HCT116 (cell line): ENCODE measurements around the gene OPN5. TPM values are rescaled to one million over a fixed set of nuclear protein-coding genes. Genes with fewer than 3 reads are reported as not detected.

ENCODE experiments used
- ATAC-seq: fragments of 200-7000 bp; cut with Tn5 transposase; 2 replicates; pipeline ENCODE4 v1.9.1; 2020; ENCODE audit warnings: mild to moderate bottlenecking, moderate library complexity
- BruUV-seq: library from RNA; stranded (reverse); fragments of 400-500 nt; replicated peaks from 2 replicates; lab custom pipeline; 2021; lab: Mats Ljungman, UMichigan
- CTCF ChIA-PET: fragments of 300-600 bp; sonication (Branson Sonifier 250); formaldehyde crosslinking; loops from one replicate; lab custom pipeline; 2021; ENCODE audit warnings: antibody characterized with exemption; lab: Charles Lee
- POLR2A ChIA-PET: fragments of 300-600, 350-600 bp; sonication (Branson Sonifier 250); formaldehyde crosslinking; loops from one replicate; lab custom pipeline; 2021; ENCODE audit warnings: antibody characterized with exemption; lab: Charles Lee
- RAD21 ChIA-PET, 2 experiments: fragments of 300-600 bp; sonication (Branson Sonifier 250); formaldehyde crosslinking; loops; one replicate each; lab custom pipeline; 2023; ENCODE audit warnings: low total read pairs in 2 of 2; ENCODE audit not compliant: uncharacterized antibody in 2 of 2, unreplicated experiment in 2 of 2, low non-redundant PET in 1 of 2; lab: Charles Lee
- DNase-seq: peaks from one replicate; pipeline ENCODE4 v3.0.0-alpha.2; 2010; ENCODE audit warnings: low read depth, low spot score
- H2AFZ ChIP-seq: fragments of 200-600 bp; shearing (Covaris generic), sonication (generic); 2 replicates; pipeline ENCODE4 v1.6.1; 2017; ENCODE audit warnings: low read depth, mixed run types, mixed read lengths, antibody characterized with exemption, low read length; ENCODE audit not compliant: poor library complexity, severe bottlenecking
- H3K27ac ChIP-seq: 2 replicates; pipeline ENCODE4 v1.5.1; 2012; ENCODE audit warnings: low read depth, low read length
- H3K27me3 ChIP-seq: fragments of 200-600 bp; sonication (generic); 2 replicates; pipeline ENCODE4 v1.6.1; 2016; ENCODE audit warnings: mixed run types, low read length, mixed read lengths; ENCODE audit not compliant: insufficient read depth
- H3K36me3 ChIP-seq, 2 experiments: fragments of 200-500 bp in 1 of 2; fragments of 200-600 bp in 1 of 2; sonication (Bioruptor generic) in 1 of 2; sonication (generic) in 1 of 2; 2 replicates each; pipeline versions ENCODE4 v1.5.1 to v1.6.1; 2014 to 2016; ENCODE audit warnings: low read length in 2 of 2, inconsistent platforms in 1 of 2, mixed read lengths in 1 of 2, mixed run types in 1 of 2; ENCODE audit not compliant: insufficient read depth in 2 of 2, control insufficient read depth in 1 of 2
- H3K4me1 ChIP-seq, 2 experiments: fragments of 200-600 bp in 1 of 2; sonication (generic) in 1 of 2; 2 replicates each; pipeline versions ENCODE4 v1.5.1 to v1.6.1; 2012 to 2017; ENCODE audit warnings: low read length in 2 of 2, inconsistent platforms in 1 of 2, mild to moderate bottlenecking in 1 of 2, mixed read lengths in 1 of 2, mixed run types in 1 of 2, moderate library complexity in 1 of 2; ENCODE audit not compliant: insufficient read depth in 2 of 2, control insufficient read depth in 1 of 2
- H3K4me2 ChIP-seq: fragments of 200-600 bp; sonication (generic); 2 replicates; pipeline ENCODE4 v1.6.1; 2017; ENCODE audit warnings: mixed run types, low read length, mixed read lengths
- H3K4me3 ChIP-seq, 2 experiments: fragments of 200-600 bp in 1 of 2; sonication (generic) in 1 of 2; replicated peaks in 1 of 2; 2 replicates each; pipeline ENCODE4 v1.5.1; 2011 to 2016; ENCODE audit warnings: low read length in 2 of 2, control low read depth in 1 of 2, low read depth in 1 of 2, mild to moderate bottlenecking in 1 of 2, mixed read lengths in 1 of 2, mixed run types in 1 of 2
- H3K79me2 ChIP-seq: fragments of 200-600 bp; sonication (generic); 2 replicates; pipeline ENCODE4 v1.6.1; 2017; ENCODE audit warnings: mild to moderate bottlenecking, mixed run types, low read length, moderate library complexity, mixed read lengths; ENCODE audit not compliant: insufficient read depth
- H3K9ac ChIP-seq: fragments of 200-600 bp; sonication (generic); 2 replicates; pipeline ENCODE4 v1.6.1; 2016; ENCODE audit warnings: low read length, mixed read lengths
- H3K9me2 ChIP-seq: fragments of 200-600 bp; sonication (generic), shearing (Covaris generic); 2 replicates; pipeline ENCODE4 v1.6.1; 2017; ENCODE audit warnings: mixed run types, mild to moderate bottlenecking, moderate library complexity; ENCODE audit not compliant: insufficient read depth
- H3K9me3 ChIP-seq, 2 experiments: fragments of 200-500 bp in 1 of 2; fragments of 200-600 bp in 1 of 2; sonication (Bioruptor generic) in 1 of 2; sonication (generic) in 1 of 2; 2 replicates each; pipeline ENCODE4 v1.6.1; 2014 to 2017; ENCODE audit warnings: low read length in 2 of 2, mixed read lengths in 2 of 2, inconsistent platforms in 1 of 2, low read depth in 1 of 2, mild to moderate bottlenecking in 1 of 2, mixed run types in 1 of 2, moderate library complexity in 1 of 2; ENCODE audit not compliant: control insufficient read depth in 1 of 2, insufficient read depth in 1 of 2
- H4K20me1 ChIP-seq: fragments of 200-600 bp; sonication (generic), shearing (Covaris generic); 2 replicates; pipeline ENCODE4 v1.6.1; 2017; ENCODE audit warnings: mixed run types, mild to moderate bottlenecking, moderate library complexity; ENCODE audit not compliant: insufficient read depth
- EZH2phosphoT487 ChIP-seq: fragments of 200-600 bp; IDR thresholded peaks from 2 replicates; pipeline ENCODE4 v1.6.1; 2018; ENCODE audit warnings: antibody characterized with exemption, borderline replicate concordance
- FOSL1 ChIP-seq: IDR thresholded peaks from 2 replicates; pipeline ENCODE4 v1.6.1; 2012; ENCODE audit warnings: low read depth
- JUND ChIP-seq: IDR thresholded peaks from 2 replicates; pipeline ENCODE4 v1.6.1; 2012
- RAD21 ChIP-seq: IDR thresholded peaks from 2 replicates; pipeline ENCODE4 v1.6.1; 2012; ENCODE audit warnings: low read depth, mild to moderate bottlenecking
- SIN3A ChIP-seq: IDR thresholded peaks from 2 replicates; pipeline ENCODE4 v1.6.1; 2012; ENCODE audit warnings: low read depth
- SRF ChIP-seq: IDR thresholded peaks from 2 replicates; pipeline ENCODE4 v1.6.1; 2012; ENCODE audit warnings: low read depth
- ZFX ChIP-seq: fragments of 450-650 bp; IDR thresholded peaks from 2 replicates; pipeline ENCODE4 v1.6.1; 2017
- ZNF274 ChIP-seq: fragments of 200-500 bp; sonication (Bioruptor generic); IDR thresholded peaks from 2 replicates; pipeline ENCODE4 v1.6.1; 2014; ENCODE audit warnings: mild to moderate bottlenecking, low read depth, low read length, inconsistent platforms
- intact Hi-C: fragments of 100-400 bp; cut with micrococcal nuclease; formaldehyde crosslinking; loops from 2 replicates; pipeline ENCODE4 v1.10.0; 2022
- total RNA-seq: library from RNA; stranded (reverse); gene quantifications from one replicate; pipeline ENCODE4 v1.2.1, GENCODE V29; 2021; ENCODE audit not compliant: unreplicated experiment
- TF ChIP-seq, protein P1 (sequence below): IDR thresholded peaks from 2 replicates; pipeline ENCODE4 v1.6.1; 2012; ENCODE audit warnings: low read depth
- TF ChIP-seq, protein P2 (sequence below), 3 experiments: fragments of 200-600 bp in 1 of 3; sonication (generic) in 1 of 3; IDR thresholded peaks in 2 of 3; conservative IDR thresholded peaks in 1 of 3; 2 replicates each; pipeline ENCODE4 v1.5.1; 2012 to 2017; ENCODE audit warnings: low read depth in 2 of 3, low read length in 2 of 3, antibody characterized with exemption in 1 of 3, borderline replicate concordance in 1 of 3, control low read depth in 1 of 3, mild to moderate bottlenecking in 1 of 3, mixed read lengths in 1 of 3, mixed run types in 1 of 3, moderate library complexity in 1 of 3; ENCODE audit not compliant: insufficient read depth in 1 of 3
- TF ChIP-seq, protein P3 (sequence below): IDR thresholded peaks from 2 replicates; pipeline ENCODE4 v1.6.1; 2012

Gene OPN5
- total RNA-seq, 1 experiment from 2014 or later, result not detected

DNA sequence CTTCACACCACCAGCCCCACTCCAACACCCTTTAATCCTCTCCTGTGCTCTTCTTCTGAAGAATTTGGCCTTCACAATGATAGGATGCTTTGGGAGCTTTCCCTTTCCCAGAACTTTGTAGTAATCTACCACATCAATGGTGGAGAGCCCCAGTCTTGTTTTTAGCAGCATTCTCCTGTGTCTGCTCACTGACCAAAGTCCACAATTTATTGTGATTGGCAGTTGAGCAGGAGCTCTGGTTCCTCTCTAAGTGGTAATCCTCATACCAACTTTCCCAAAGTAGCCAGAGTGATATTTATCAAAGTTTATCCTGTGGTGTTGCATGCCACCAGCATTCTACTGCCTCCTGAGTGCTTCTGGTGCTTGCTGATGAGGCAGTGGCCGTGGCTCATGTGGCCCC lies 29.0 kb upstream of the OPN5 start:
- Histone ChIP-seq H3K36me3 (no peaks in the 10 kb centered on the region), H4K20me1 (no peaks in the 10 kb centered on the region)
- CTCF ChIA-PET, result no interaction called here
- BruUV-seq, result no TSS peak
- TF ChIP-seq EZH2phosphoT487, result no peak
- TF ChIP-seq, protein P1, sequence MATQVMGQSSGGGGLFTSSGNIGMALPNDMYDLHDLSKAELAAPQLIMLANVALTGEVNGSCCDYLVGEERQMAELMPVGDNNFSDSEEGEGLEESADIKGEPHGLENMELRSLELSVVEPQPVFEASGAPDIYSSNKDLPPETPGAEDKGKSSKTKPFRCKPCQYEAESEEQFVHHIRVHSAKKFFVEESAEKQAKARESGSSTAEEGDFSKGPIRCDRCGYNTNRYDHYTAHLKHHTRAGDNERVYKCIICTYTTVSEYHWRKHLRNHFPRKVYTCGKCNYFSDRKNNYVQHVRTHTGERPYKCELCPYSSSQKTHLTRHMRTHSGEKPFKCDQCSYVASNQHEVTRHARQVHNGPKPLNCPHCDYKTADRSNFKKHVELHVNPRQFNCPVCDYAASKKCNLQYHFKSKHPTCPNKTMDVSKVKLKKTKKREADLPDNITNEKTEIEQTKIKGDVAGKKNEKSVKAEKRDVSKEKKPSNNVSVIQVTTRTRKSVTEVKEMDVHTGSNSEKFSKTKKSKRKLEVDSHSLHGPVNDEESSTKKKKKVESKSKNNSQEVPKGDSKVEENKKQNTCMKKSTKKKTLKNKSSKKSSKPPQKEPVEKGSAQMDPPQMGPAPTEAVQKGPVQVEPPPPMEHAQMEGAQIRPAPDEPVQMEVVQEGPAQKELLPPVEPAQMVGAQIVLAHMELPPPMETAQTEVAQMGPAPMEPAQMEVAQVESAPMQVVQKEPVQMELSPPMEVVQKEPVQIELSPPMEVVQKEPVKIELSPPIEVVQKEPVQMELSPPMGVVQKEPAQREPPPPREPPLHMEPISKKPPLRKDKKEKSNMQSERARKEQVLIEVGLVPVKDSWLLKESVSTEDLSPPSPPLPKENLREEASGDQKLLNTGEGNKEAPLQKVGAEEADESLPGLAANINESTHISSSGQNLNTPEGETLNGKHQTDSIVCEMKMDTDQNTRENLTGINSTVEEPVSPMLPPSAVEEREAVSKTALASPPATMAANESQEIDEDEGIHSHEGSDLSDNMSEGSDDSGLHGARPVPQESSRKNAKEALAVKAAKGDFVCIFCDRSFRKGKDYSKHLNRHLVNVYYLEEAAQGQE, result no peak
- no peak for TF ChIP-seq RAD21
- TF ChIP-seq, protein P2, sequence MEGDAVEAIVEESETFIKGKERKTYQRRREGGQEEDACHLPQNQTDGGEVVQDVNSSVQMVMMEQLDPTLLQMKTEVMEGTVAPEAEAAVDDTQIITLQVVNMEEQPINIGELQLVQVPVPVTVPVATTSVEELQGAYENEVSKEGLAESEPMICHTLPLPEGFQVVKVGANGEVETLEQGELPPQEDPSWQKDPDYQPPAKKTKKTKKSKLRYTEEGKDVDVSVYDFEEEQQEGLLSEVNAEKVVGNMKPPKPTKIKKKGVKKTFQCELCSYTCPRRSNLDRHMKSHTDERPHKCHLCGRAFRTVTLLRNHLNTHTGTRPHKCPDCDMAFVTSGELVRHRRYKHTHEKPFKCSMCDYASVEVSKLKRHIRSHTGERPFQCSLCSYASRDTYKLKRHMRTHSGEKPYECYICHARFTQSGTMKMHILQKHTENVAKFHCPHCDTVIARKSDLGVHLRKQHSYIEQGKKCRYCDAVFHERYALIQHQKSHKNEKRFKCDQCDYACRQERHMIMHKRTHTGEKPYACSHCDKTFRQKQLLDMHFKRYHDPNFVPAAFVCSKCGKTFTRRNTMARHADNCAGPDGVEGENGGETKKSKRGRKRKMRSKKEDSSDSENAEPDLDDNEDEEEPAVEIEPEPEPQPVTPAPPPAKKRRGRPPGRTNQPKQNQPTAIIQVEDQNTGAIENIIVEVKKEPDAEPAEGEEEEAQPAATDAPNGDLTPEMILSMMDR (IDR thresholded peaks at IDR 0.05 in 2 of 3, conservative IDR thresholded peaks at IDR 0.05 in 1 of 3; ENCODE audit: borderline replicate concordance in 1 of 3, insufficient read depth in 1 of 3, low read depth in 2 of 3, low read length in 2 of 3), result no peak
- no peak for TF ChIP-seq FOSL1
- TF ChIP-seq JUND, result no peak
- TF ChIP-seq ZFX, result no peak
- TF ChIP-seq, protein P3, sequence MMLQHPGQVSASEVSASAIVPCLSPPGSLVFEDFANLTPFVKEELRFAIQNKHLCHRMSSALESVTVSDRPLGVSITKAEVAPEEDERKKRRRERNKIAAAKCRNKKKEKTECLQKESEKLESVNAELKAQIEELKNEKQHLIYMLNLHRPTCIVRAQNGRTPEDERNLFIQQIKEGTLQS, result no peak
- no peak for TF ChIP-seq SIN3A
- no peak for TF ChIP-seq SRF
- no peak for TF ChIP-seq ZNF274
- TF ChIP-seq, all 23 proteins: peak for 0
- Histone ChIP-seq H3K9ac (no peak overlapping the region), H3K4me3 (no peak overlapping the region), H2AFZ (no peak overlapping the region), H3K4me1 (peaks cover 0 to 3% of the 10 kb centered on the region in 2 experiments; a peak in 1 of 4 replicates), H3K4me2 (no peak overlapping the region), H3K9me3 (no peaks in the 10 kb centered on the region), H3K79me2 (no peaks in the 10 kb centered on the region), H3K27me3 (no peaks in the 10 kb centered on the region), H3K9me2 (no peaks in the 10 kb centered on the region), H3K27ac (no peak overlapping the region)
- DNase-seq (no peak), ATAC-seq (no peak)
- POLR2A ChIA-PET, result no interaction called here
- RAD21 ChIA-PET, result no interaction called here
- intact Hi-C loops, result no loop called here
